B cell (primary cell): ENCODE data around the gene ADSS1.

ENCODE experiments used
- EZH2 ChIP-seq: IDR thresholded peaks from 2 replicates; pipeline ENCODE4 v1.6.1; 2012; ENCODE audit warnings: borderline replicate concordance, low read depth, mild to moderate bottlenecking, moderate library complexity, low read length; ENCODE audit not compliant: insufficient read depth, poor library complexity, severe bottlenecking
- TF ChIP-seq, protein P1 (sequence below): fragments of 200-600 bp; IDR thresholded peaks from one replicate; pipeline ENCODE4 v1.8.0; 2022; ENCODE audit warnings: antibody characterized with exemption, mild to moderate bottlenecking

DNA sequence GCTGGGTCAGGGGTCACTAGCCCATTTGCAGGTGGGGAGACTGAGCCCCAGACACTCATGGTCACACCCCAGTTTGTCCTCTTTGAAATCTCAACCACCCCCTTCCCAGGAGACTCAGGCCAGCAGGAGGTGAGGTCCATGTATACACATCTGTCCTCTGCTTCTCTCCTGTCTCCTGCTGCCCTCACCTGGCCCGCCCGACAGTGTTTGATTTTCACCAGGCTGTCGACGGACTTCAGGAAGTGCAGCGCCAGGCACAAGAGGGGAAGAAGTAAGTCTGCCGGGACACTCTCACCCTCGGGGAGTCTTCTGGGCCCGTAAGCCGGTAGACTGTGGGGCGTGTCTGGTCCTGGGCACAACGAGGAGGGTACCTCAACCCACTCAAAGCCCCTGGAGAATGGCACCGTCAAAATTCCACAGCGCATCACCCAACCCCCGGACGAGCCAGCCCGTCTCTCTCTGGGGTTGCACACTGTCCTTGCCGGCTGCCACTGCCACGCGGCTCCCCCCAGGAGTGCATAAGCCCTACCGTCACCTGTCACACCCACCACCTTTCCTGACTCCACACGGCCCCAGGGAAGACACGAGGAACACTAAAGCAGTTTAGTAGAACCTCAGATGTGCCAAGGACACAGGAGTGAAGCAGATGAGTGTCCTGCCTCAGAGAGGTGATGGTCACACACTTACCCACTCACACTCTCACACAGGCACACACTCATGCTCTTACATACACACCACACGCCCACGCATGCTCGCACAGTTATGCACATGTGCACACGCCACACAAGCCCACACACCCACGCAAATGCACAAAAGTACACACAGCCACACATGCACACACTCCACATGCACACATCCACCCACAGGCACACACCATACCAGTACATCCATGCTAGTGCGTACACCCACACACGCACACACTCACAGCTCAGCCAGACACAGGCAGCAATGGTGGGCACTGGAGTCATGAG is 15.8 kb downstream of the ADSS1 start:
- TF ChIP-seq, protein P1, sequence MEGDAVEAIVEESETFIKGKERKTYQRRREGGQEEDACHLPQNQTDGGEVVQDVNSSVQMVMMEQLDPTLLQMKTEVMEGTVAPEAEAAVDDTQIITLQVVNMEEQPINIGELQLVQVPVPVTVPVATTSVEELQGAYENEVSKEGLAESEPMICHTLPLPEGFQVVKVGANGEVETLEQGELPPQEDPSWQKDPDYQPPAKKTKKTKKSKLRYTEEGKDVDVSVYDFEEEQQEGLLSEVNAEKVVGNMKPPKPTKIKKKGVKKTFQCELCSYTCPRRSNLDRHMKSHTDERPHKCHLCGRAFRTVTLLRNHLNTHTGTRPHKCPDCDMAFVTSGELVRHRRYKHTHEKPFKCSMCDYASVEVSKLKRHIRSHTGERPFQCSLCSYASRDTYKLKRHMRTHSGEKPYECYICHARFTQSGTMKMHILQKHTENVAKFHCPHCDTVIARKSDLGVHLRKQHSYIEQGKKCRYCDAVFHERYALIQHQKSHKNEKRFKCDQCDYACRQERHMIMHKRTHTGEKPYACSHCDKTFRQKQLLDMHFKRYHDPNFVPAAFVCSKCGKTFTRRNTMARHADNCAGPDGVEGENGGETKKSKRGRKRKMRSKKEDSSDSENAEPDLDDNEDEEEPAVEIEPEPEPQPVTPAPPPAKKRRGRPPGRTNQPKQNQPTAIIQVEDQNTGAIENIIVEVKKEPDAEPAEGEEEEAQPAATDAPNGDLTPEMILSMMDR = no peak
- TF ChIP-seq EZH2 = no peak
